HG02571 (cell line): ENCODE data around the gene CCDC174.

Source experiments
- ATAC-seq: cut with Tn5 transposase; IDR thresholded peaks from one replicate; pipeline ENCODE4 v1.9.1; 2021; ENCODE audit warnings: mild to moderate bottlenecking, moderate library complexity; ENCODE audit not compliant: unreplicated experiment

The CCDC174 gene

GRCh38 chr3:14624498-14624897 lies 27.1 kb upstream of the CCDC174 start:
- ATAC-seq, result no peak

- ATAC-seq, result no peak
Observed at GRCh38 chr3:14625443-14625842, 26.1 kb upstream of the CCDC174 start.

GRCh38 chr3:14627815-14628214 lies 23.7 kb upstream of the CCDC174 start:
- no peak for ATAC-seq

GRCh38 chr3:14628406-14628805 lies 23.2 kb upstream of the CCDC174 start:
- ATAC-seq, result no peak

GRCh38 chr3:14630404-14631100 lies 21.0 kb upstream of the CCDC174 start:
- ATAC-seq, result no peak

GRCh38 chr3:14631101-14631497 lies 20.5 kb upstream of the CCDC174 start:
- ATAC-seq, result no peak

GRCh38 chr3:14631687-14632441 lies 19.7 kb upstream of the CCDC174 start:
- ATAC-seq, result no peak

- ATAC-seq, result no peak
Observed at GRCh38 chr3:14632442-14632930, 19.1 kb upstream of the CCDC174 start.

GRCh38 chr3:14633417-14633816 lies 18.1 kb upstream of the CCDC174 start:
- no peak for ATAC-seq

- ATAC-seq, result no peak
Observed at GRCh38 chr3:14633819-14634424, 17.6 kb upstream of the CCDC174 start.

GRCh38 chr3:14634763-14635400 lies 16.7 kb upstream of the CCDC174 start:
- no peak for ATAC-seq

GRCh38 chr3:14636496-14637087 lies 15.0 kb upstream of the CCDC174 start:
- ATAC-seq, result no peak

GRCh38 chr3:14640157-14640562 lies 11.4 kb upstream of the CCDC174 start:
- ATAC-seq, result no peak

GRCh38 chr3:14640734-14641133 lies 10.8 kb upstream of the CCDC174 start:
- ATAC-seq, result no peak

- ATAC-seq, result no peak
Observed at GRCh38 chr3:14641346-14641745, 10.2 kb upstream of the CCDC174 start.

- ATAC-seq, result no peak
Observed at GRCh38 chr3:14645453-14645852, 6.1 kb upstream of the CCDC174 start.

- ATAC-seq, result no peak
Observed at GRCh38 chr3:14646131-14646573, 5.4 kb upstream of the CCDC174 start.

- ATAC-seq, result no peak
Observed at GRCh38 chr3:14646589-14647413, 4.8 kb upstream of the CCDC174 start.

GRCh38 chr3:14647976-14648955 lies 3.3 kb upstream of the CCDC174 start:
- no peak for ATAC-seq
